ENCODE measurements around the gene LFNG.

The LFNG gene

GRCh38 chr7:2566348-2566889, 46.8 kb downstream of the LFNG start:
- Histone ChIP-seq H3K27ac (ENCODE audit: low read length) (no peak overlapping the region), H3K36me3 (ENCODE audit: insufficient read depth, low read depth, low read length) (no peaks in the 10 kb centered on the region), H3K4me1 (ENCODE audit: insufficient read depth, low read length) (no peaks in the 10 kb centered on the region), H3K9me3 (ENCODE audit: insufficient read depth, low read depth, low read length) (no peaks in the 10 kb centered on the region), H3K9ac (ENCODE audit: low read depth, low read length) (no peak overlapping the region), H3K4me3 (ENCODE audit: low read length) (no peak overlapping the region), H3K27me3 (ENCODE audit: insufficient read depth, low read length) (no peaks in the 10 kb centered on the region)

GRCh38 chr7:2566890-2567678, 47.5 kb downstream of the LFNG start:
- H3K36me3 ChIP-seq (ENCODE audit: insufficient read depth, low read depth, low read length), result no peaks in the 10 kb centered on the region
- no peak overlapping the region for H3K4me3 ChIP-seq (ENCODE audit: low read length)
- H3K27me3 ChIP-seq (ENCODE audit: insufficient read depth, low read length), result no peaks in the 10 kb centered on the region
- H3K9ac ChIP-seq (ENCODE audit: low read depth, low read length), result no peak overlapping the region
- H3K4me1 ChIP-seq (ENCODE audit: insufficient read depth, low read length), result no peaks in the 10 kb centered on the region
- no peaks in the 10 kb centered on the region for H3K9me3 ChIP-seq (ENCODE audit: insufficient read depth, low read depth, low read length)
- no peak overlapping the region for H3K27ac ChIP-seq (ENCODE audit: low read length)

GRCh38 chr7:2567679-2568278, 48.2 kb downstream of the LFNG start:
- Histone ChIP-seq H3K27ac (ENCODE audit: low read length) (no peak overlapping the region), H3K9ac (ENCODE audit: low read depth, low read length) (no peak overlapping the region), H3K36me3 (ENCODE audit: insufficient read depth, low read depth, low read length) (no peaks in the 10 kb centered on the region), H3K9me3 (ENCODE audit: insufficient read depth, low read depth, low read length) (no peaks in the 10 kb centered on the region), H3K4me3 (ENCODE audit: low read length) (no peak overlapping the region), H3K27me3 (ENCODE audit: insufficient read depth, low read length) (no peaks in the 10 kb centered on the region), H3K4me1 (ENCODE audit: insufficient read depth, low read length) (no peaks in the 10 kb centered on the region)

- H3K27ac ChIP-seq (ENCODE audit: low read length), result no peak overlapping the region
- H3K4me3 ChIP-seq (ENCODE audit: low read length), result no peak overlapping the region
- no peaks in the 10 kb centered on the region for H3K4me1 ChIP-seq (ENCODE audit: insufficient read depth, low read length)
- H3K9me3 ChIP-seq (ENCODE audit: insufficient read depth, low read depth, low read length), result no peaks in the 10 kb centered on the region
- no peak overlapping the region for H3K9ac ChIP-seq (ENCODE audit: low read depth, low read length)
- no peaks in the 10 kb centered on the region for H3K27me3 ChIP-seq (ENCODE audit: insufficient read depth, low read length)
- H3K36me3 ChIP-seq (ENCODE audit: insufficient read depth, low read depth, low read length), result no peaks in the 10 kb centered on the region
Observed at GRCh38 chr7:2568521-2569223, 49.1 kb downstream of the LFNG start.

GRCh38 chr7:2569421-2569820, 49.8 kb downstream of the LFNG start:
- Histone ChIP-seq H3K9me3 (ENCODE audit: insufficient read depth, low read depth, low read length) (no peaks in the 10 kb centered on the region), H3K4me3 (ENCODE audit: low read length) (no peak overlapping the region), H3K27ac (ENCODE audit: low read length) (no peak overlapping the region), H3K36me3 (ENCODE audit: insufficient read depth, low read depth, low read length) (no peaks in the 10 kb centered on the region), H3K9ac (ENCODE audit: low read depth, low read length) (no peak overlapping the region), H3K27me3 (ENCODE audit: insufficient read depth, low read length) (no peaks in the 10 kb centered on the region), H3K4me1 (ENCODE audit: insufficient read depth, low read length) (no peaks in the 10 kb centered on the region)

- Histone ChIP-seq H3K9me3 (ENCODE audit: insufficient read depth, low read depth, low read length) (no peaks in the 10 kb centered on the region), H3K4me1 (ENCODE audit: insufficient read depth, low read length) (no peaks in the 10 kb centered on the region), H3K4me3 (ENCODE audit: low read length) (no peak overlapping the region), H3K27ac (ENCODE audit: low read length) (no peak overlapping the region), H3K36me3 (ENCODE audit: insufficient read depth, low read depth, low read length) (no peaks in the 10 kb centered on the region), H3K27me3 (ENCODE audit: insufficient read depth, low read length) (no peaks in the 10 kb centered on the region), H3K9ac (ENCODE audit: low read depth, low read length) (no peak overlapping the region)
Observed at GRCh38 chr7:2570021-2570420, 50.4 kb downstream of the LFNG start.

- H3K9ac ChIP-seq (ENCODE audit: low read depth, low read length), result no peak overlapping the region
- no peaks in the 10 kb centered on the region for H3K36me3 ChIP-seq (ENCODE audit: insufficient read depth, low read depth, low read length)
- H3K4me3 ChIP-seq (ENCODE audit: low read length), result no peak overlapping the region
- no peaks in the 10 kb centered on the region for H3K9me3 ChIP-seq (ENCODE audit: insufficient read depth, low read depth, low read length)
- no peaks in the 10 kb centered on the region for H3K4me1 ChIP-seq (ENCODE audit: insufficient read depth, low read length)
- H3K27me3 ChIP-seq (ENCODE audit: insufficient read depth, low read length), result no peaks in the 10 kb centered on the region
- no peak overlapping the region for H3K27ac ChIP-seq (ENCODE audit: low read length)
Observed at GRCh38 chr7:2571409-2571808, 51.8 kb downstream of the LFNG start.

- Histone ChIP-seq H3K36me3 (ENCODE audit: insufficient read depth, low read depth, low read length) (no peaks in the 10 kb centered on the region), H3K9me3 (ENCODE audit: insufficient read depth, low read depth, low read length) (no peaks in the 10 kb centered on the region), H3K27ac (ENCODE audit: low read length) (no peak overlapping the region), H3K4me3 (ENCODE audit: low read length) (no peak overlapping the region), H3K27me3 (ENCODE audit: insufficient read depth, low read length) (no peaks in the 10 kb centered on the region), H3K9ac (ENCODE audit: low read depth, low read length) (no peak overlapping the region), H3K4me1 (ENCODE audit: insufficient read depth, low read length) (no peaks in the 10 kb centered on the region)
Observed at GRCh38 chr7:2572101-2572842, 52.7 kb downstream of the LFNG start.

- no peak overlapping the region for H3K9ac ChIP-seq (ENCODE audit: low read depth, low read length)
Observed at GRCh38 chr7:2573761-2574160, 54.2 kb downstream of the LFNG start.

GRCh38 chr7:2575046-2575732, 55.6 kb downstream of the LFNG start:
- no peaks in the 10 kb centered on the region for H3K9me3 ChIP-seq (ENCODE audit: insufficient read depth, low read depth, low read length)
- no peak overlapping the region for H3K9ac ChIP-seq (ENCODE audit: low read depth, low read length)
- no peaks in the 10 kb centered on the region for H3K36me3 ChIP-seq (ENCODE audit: insufficient read depth, low read depth, low read length)
- H3K4me1 ChIP-seq (ENCODE audit: insufficient read depth, low read length), result no peaks in the 10 kb centered on the region
- H3K27ac ChIP-seq (ENCODE audit: low read length), result no peak overlapping the region
- H3K27me3 ChIP-seq (ENCODE audit: insufficient read depth, low read length), result no peaks in the 10 kb centered on the region
- H3K4me3 ChIP-seq (ENCODE audit: low read length), result no peak overlapping the region

More at GRCh38 chr7:2573761-2574160, 54.2 kb downstream of the LFNG start:
- no peaks in the 10 kb centered on the region for H3K4me1 ChIP-seq (ENCODE audit: insufficient read depth, low read length)
- no peaks in the 10 kb centered on the region for H3K27me3 ChIP-seq (ENCODE audit: insufficient read depth, low read length)
- no peak overlapping the region for H3K27ac ChIP-seq (ENCODE audit: low read length)
- H3K36me3 ChIP-seq (ENCODE audit: insufficient read depth, low read depth, low read length), result no peaks in the 10 kb centered on the region
- H3K4me3 ChIP-seq (ENCODE audit: low read length), result no peak overlapping the region
- no peaks in the 10 kb centered on the region for H3K9me3 ChIP-seq (ENCODE audit: insufficient read depth, low read depth, low read length)
